Measurements from ENCODE around the gene NTSR2.

DNA sequence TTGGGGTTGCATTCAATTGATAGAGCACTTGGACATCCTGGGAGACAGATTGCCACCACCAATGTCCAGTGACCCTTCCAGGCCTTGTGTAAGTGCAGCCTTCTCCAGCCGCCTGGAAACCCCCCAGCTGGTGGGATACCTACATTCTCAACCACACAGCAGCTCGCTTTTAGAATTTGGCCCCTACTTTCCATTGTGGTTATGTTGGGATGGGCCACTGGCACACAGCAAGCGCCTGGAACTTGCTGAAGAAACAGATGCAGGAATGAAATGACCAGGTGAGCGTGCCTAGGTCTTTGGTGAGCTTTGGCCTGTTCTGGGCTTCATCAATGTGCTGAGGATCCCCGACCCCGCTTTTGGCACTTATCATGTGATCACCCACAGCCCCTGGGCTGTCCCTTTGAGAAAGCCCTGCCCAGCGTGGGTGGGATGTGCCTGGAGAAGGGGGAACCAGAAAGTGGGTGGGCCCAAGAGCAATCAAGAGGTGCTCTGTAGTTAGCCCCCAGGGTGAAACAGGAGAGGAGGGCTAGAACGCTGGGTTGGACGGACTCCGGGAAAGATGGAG lies 16.0 kb upstream of the NTSR2 start:
- TF ChIP-seq, protein P1, sequence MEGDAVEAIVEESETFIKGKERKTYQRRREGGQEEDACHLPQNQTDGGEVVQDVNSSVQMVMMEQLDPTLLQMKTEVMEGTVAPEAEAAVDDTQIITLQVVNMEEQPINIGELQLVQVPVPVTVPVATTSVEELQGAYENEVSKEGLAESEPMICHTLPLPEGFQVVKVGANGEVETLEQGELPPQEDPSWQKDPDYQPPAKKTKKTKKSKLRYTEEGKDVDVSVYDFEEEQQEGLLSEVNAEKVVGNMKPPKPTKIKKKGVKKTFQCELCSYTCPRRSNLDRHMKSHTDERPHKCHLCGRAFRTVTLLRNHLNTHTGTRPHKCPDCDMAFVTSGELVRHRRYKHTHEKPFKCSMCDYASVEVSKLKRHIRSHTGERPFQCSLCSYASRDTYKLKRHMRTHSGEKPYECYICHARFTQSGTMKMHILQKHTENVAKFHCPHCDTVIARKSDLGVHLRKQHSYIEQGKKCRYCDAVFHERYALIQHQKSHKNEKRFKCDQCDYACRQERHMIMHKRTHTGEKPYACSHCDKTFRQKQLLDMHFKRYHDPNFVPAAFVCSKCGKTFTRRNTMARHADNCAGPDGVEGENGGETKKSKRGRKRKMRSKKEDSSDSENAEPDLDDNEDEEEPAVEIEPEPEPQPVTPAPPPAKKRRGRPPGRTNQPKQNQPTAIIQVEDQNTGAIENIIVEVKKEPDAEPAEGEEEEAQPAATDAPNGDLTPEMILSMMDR (IDR thresholded peaks at IDR 0.05), result no peak
- TF ChIP-seq POLR2A (IDR thresholded peaks at IDR 0.05), result no peak
